Measurements from ENCODE around the gene LIPC.

Gene LIPC

DNA sequence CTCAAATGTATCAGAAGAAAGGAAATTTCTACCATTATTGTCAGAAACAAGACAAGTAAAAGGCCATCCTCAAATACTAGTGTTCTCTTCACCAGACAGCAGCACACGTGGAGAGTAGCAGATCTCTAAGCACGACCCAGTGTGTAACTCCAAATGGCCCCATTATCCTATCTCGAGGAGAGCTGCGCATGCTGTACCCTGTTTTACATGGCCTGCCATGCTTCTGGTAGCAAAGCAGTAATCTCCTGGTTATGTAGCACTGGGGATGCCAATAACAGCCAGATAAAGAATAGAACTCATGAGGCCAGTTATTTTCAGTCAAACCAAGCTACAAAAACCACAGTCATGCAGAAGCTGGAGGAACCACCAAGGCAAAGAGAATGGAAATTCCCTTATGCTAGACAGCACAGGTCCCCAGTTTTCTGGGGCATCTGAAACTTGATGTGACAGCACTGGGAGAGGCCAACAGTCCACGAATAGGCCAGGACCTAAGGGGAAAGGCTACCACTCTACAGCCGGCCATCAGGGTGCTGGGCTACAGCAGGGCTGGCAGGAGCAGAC lies 73.0 kb downstream of the LIPC start:
- TF ChIP-seq GATA2 (IDR thresholded peaks at IDR 0.05; ENCODE audit: low read depth, low read length) (no peak), GATA3 (IDR thresholded peaks at IDR 0.05; ENCODE audit: low read depth, low read length) (no peak)

DNA sequence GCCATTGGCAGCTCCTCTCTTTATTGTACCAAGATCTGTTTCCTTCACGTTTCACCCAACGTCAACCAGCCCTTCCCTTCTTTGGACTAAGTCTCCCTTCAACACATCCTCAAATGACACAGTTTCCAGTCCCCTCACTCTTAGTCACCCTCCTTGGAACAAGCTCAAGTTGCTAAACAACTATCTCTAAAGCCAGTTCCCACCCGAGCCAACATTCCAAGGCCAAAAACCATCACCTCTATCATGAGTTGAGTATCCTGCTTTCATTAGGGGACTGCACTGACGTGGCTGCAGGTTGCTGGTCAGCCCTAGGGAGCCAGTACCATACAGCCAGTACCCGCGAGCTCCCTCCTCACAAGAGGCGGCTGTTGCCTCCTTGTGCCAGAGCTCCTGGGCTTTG lies 73.8 kb downstream of the LIPC start:
- TF ChIP-seq GATA3 (IDR thresholded peaks at IDR 0.05; ENCODE audit: low read depth, low read length) = no peak
- TF ChIP-seq GATA2 (IDR thresholded peaks at IDR 0.05; ENCODE audit: low read depth, low read length) = no peak

DNA sequence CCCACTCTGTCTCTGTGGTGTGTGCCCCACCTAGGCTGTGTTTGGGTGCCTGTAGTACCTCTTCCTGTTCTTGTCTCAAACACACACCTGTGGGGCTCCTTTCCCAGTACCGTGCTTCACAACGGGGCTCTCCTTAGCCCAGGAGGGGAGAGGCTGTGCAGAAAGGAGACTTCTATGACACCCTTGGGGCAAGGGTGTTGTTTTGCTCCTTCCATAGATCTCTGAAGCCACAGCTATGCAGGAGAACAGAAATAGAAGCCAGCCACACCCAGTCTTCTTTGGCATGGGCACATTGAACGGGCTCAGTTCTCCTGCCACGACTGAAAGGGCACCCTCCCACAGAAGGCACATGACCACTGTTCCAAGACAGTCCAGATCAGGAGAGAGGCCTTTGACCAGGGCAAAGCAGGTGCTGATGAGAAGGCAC lies 74.3 kb downstream of the LIPC start:
- no peak for TF ChIP-seq GATA2 (IDR thresholded peaks at IDR 0.05; ENCODE audit: low read depth, low read length)
- TF ChIP-seq GATA3 (IDR thresholded peaks at IDR 0.05; ENCODE audit: low read depth, low read length) = no peak

DNA sequence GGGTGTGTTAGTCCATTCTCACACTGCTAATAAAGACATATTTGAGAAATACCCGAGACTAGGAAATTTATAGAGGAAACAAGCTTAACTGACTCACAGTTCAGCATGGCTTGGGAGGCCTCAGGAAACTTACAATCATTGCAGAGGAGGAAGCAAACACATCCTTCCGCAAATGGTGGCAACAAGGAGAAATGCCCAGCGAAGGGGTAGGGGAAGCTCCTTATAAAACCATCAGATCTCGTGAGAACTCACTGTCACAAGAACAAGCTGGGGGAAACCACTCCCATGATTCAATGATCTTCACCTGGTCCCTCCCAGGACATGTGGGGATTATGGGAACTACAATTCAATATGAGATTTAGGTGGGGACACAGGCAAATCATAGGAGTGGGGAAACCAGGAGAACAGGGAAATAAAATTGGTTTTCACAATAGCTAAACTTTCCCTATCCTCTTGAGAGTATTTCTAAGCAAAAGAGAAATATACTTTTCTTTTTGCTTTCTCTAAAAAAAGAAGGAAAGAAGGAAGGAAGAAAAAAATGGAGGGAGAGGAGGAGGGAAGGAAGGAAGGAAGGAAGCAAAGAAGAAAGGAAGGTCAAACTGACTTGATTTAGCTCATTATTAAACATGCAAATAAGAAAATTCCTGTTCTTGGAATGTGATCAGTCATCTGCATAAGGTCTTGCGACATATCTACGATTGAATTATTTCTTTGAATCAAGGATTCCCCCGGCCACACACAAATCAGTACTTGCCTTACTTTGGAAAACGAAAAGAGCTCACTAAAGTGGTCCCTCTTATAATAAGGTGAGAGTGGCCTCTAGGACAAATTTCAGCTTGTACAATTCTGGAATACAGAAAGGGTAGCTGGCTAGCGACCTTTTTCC lies 75.2 kb downstream of the LIPC start:
- TF ChIP-seq GATA3 (IDR thresholded peaks at IDR 0.05; ENCODE audit: low read depth, low read length) (no peak), GATA2 (IDR thresholded peaks at IDR 0.05; ENCODE audit: low read depth, low read length) (no peak)

DNA sequence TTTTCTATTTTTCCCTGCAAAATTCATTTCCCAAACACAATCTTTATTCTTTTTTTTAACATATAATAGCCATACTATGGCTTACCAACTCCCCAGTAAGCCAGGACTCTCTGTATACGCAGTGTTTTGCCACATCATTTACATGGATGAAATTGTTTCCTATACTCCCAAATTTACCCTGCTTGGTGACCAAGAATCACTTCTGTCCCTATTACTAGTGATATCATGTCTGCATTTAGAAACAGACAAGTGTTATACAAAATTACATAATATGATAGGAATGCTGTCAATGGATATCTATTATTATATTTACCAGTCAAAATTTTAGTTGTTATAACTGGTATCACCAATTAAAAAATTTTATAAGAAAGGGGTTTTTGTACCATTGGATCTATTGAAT lies 77.8 kb downstream of the LIPC start:
- TF ChIP-seq GATA3 (IDR thresholded peaks at IDR 0.05; ENCODE audit: low read depth, low read length) = no peak
- no peak for TF ChIP-seq GATA2 (IDR thresholded peaks at IDR 0.05; ENCODE audit: low read depth, low read length)

DNA sequence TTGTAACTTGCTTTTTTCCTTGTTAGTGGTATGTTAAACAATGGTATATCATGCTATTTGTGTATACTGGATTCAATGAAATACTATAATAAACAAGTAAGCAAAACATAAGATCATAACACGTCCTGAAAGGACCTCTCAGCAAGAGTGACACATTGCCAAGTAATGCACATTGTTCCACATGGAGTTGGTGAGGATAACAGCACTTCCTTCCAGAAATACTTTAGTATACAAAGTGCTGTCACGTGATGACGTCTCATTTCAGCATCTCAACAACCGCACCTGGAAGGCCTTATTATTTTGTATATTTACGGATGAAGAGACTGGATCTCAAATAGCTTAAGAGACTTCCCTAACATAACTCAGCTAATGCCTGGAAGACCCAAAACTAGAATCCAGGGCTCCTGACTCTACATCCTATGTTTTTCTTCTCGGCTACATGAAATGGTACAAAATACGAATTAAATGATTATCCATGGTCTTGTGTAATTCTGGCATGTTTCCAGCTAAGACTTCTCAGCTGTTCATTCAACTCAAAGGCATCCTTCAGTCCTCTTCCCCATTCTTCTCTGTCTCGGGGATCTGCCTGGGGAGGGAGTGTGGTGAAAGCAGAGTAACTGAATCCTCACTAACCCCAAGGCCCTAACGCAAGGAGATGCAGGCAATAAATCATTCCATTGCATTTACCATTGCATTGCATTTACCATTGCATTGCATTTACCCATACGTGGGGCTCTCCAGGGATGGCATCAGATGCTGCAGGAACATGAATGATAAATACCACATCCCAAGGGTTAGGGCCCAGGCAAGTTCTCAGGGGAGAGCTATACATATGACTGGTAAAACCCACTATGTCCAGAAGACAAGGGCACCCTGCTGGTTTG lies 79.2 kb downstream of the LIPC start:
- TF ChIP-seq GATA2 (IDR thresholded peaks at IDR 0.05; ENCODE audit: low read depth, low read length) (no peak), GATA3 (IDR thresholded peaks at IDR 0.05; ENCODE audit: low read depth, low read length) (no peak)

DNA sequence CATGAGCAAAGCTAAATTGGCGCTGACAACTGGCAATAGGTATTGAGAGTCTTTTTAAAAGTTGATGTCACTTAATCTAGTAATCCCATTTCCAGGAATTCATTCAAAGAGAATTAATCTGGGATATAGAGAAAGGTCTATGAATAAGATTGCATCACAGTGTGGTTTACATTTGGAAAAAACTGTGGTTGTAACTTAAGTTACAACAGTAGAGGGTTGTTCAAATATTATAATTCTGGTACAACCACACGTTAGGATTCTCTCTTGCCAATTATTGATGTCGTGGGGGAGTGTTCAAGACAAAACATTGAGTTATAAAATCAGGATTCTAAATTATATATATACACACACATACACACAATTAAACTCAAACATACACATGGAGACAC lies 79.8 kb downstream of the LIPC start:
- TF ChIP-seq GATA3 (IDR thresholded peaks at IDR 0.05; ENCODE audit: low read depth, low read length) = no peak
- no peak for TF ChIP-seq GATA2 (IDR thresholded peaks at IDR 0.05; ENCODE audit: low read depth, low read length)

DNA sequence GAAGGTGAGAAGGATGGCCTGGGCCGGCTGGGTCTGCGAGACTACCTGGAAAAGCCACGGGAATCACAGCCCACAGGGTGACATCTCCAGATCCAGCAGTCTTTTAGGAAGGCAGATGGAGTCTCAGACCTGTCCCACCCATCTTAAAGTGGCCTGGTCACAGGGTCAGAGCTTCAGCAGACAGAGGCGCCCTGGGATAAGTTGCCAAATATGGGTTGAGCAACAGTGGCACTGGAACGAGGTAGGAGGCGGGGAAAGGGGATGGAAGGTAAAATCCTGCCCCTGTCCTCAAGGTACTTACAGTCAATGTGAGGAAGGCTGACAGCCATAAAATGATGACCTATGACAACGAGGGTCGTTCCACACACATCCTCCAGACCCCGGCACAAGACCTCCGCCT lies 80.7 kb downstream of the LIPC start:
- TF ChIP-seq GATA2 (IDR thresholded peaks at IDR 0.05; ENCODE audit: low read depth, low read length) (no peak), GATA3 (IDR thresholded peaks at IDR 0.05; ENCODE audit: low read depth, low read length) (no peak)

DNA sequence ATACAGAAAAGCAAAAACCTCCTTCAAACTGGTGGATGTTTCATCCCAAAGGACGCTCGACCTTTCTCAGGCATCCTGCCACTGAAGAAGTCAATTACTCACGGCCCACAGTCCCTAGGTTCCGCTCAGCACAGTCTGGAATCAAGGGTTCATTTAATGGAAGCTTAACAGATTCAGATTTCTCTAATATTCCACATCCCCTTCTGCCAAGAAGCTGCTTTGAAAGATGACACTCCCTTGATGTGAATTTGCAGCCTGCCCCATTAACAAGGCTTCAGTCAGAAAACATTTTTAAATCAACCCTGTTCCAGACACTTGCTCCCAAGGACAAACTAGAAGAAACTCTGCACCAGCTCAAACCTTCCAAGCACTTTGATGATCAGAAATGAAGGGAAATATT lies 81.2 kb downstream of the LIPC start:
- TF ChIP-seq GATA2 (IDR thresholded peaks at IDR 0.05; ENCODE audit: low read depth, low read length) (no peak), GATA3 (IDR thresholded peaks at IDR 0.05; ENCODE audit: low read depth, low read length) (no peak)

DNA sequence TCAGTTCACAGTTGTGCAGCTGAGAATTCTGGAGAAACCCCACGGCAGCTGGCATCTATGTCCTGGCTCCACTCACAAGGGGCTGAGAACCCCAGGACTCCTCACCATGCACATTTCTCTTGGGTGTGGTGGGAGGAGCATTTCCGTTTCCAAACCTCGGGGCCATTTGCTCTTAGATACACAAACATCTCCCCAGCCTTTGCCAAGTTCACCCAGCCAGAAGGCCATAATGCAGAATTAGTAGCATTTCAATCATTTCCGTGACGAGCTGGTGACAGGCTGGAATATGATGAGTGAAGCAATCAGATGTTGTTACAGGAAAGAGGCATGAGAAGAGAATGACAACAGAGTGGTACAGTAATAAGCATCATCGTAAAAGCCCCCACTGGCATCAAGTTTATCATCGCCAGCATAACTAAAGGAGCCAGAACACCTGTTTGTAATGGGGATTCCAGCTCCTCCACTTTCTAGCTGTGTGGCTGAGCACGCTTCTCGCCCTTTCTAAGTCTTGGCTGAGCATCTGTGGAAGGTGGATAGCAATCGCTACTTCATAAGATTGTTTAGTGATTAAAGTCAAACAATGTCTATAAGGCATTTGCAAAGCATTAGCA lies 82.0 kb downstream of the LIPC start:
- TF ChIP-seq GATA3 (IDR thresholded peaks at IDR 0.05; ENCODE audit: low read depth, low read length) (no peak), GATA2 (IDR thresholded peaks at IDR 0.05; ENCODE audit: low read depth, low read length) (no peak)

DNA sequence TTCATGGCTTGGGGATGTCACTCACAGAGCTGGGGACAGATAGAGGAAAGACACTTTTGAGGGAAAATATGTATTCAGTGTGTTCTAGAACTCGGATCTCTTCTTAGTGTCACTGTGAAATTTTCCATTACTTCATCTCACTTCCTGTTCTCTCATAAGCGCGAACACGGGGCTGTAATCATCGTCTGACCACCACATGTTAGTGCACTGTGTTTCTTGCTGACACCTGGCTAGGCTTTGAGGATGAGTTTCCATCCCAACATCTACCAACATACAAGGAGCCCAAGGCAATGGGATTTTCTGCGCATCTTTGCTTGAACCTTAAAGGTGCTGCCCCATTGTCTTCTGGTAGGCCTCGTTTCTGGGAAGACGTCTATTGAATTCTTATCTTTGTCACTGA lies 84.0 kb downstream of the LIPC start:
- TF ChIP-seq GATA3 (IDR thresholded peaks at IDR 0.05; ENCODE audit: low read depth, low read length) = no peak
- no peak for TF ChIP-seq GATA2 (IDR thresholded peaks at IDR 0.05; ENCODE audit: low read depth, low read length)

DNA sequence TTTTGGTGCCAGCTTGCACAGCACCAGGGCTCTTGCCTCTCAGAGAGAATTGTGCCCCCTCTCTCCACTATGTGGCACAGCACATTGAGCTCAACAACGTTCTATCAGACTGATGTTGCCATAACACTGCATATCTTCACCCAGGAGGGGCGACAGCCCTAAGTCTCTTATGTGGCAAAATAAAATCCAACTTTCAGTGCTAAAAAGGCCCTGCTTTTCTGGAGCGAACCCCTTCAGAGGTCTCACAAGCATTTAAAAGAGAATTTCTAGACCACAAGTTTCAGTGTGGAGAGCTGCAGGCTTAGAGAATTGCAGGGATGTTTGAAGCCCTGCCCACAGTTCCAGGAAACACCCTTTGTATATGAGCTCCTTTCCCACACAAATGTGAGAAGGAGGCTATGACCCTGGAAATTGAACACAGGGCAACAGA lies 85.5 kb downstream of the LIPC start:
- TF ChIP-seq GATA2 (IDR thresholded peaks at IDR 0.05; ENCODE audit: low read depth, low read length) (no peak), GATA3 (IDR thresholded peaks at IDR 0.05; ENCODE audit: low read depth, low read length) (no peak)

DNA sequence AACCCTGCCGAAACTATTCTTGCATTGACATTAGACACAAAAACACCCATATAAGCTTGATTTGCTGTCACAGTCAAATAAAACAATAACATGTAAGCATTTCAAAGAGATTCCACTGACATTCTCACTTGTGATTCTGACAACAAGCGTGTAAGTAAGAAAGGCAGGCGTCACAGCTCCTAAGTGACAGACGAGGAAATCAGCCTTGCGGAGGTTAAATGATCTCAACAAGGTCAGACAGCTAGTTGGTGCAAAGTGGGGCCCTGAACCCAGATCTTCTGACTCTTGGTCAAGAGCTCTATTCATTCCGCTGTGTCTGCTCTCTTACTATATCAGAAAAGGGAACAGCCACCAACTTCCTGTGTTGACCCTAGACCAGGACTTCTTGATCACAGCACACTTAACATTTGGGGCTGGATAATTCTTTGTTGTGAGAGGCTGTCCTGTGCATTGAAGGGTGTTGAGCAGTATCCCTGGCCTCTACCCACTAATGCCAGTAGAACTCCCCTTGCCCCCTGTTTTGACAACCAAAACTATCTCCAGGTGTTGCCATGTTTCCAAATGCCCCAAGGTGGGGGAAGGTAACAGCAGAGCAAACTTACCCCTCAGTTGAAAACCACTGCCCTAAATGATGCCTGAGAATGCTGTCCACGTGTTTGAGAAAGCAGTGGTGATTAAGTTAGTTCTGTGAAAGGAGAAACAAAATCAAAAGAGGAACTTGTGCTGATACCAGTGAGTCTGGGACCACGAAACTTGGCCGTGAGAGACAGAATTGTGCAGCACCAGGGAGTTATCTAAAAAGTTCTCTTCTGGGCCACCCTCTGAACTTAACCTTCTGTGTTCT lies 86.1 kb downstream of the LIPC start:
- TF ChIP-seq GATA3 (IDR thresholded peaks at IDR 0.05; ENCODE audit: low read depth, low read length) = no peak
- no peak for TF ChIP-seq GATA2 (IDR thresholded peaks at IDR 0.05; ENCODE audit: low read depth, low read length)
